Body of pancreas (tissue), 4 donors: ENCODE results near the gene TM6SF1.

Experiments used
- POLR2A ChIP-seq, 3 donors: fragments of 450-650 bp; IDR thresholded peaks; one replicate each; pipeline ENCODE4 v1.6.1; 2016; ENCODE audit warnings: antibody characterized with exemption in 3 of 3, mild to moderate bottlenecking in 2 of 3
- TF ChIP-seq, protein P1 (sequence below), 7 experiments: fragments of 450-650 bp in 4 of 7; fragments of 200-600 bp in 3 of 7; sonication (generic) in 3 of 7; IDR thresholded peaks; one replicate each; pipeline ENCODE4 v1.5.1; 2016 to 2019; ENCODE audit warnings: antibody characterized with exemption in 7 of 7

DNA sequence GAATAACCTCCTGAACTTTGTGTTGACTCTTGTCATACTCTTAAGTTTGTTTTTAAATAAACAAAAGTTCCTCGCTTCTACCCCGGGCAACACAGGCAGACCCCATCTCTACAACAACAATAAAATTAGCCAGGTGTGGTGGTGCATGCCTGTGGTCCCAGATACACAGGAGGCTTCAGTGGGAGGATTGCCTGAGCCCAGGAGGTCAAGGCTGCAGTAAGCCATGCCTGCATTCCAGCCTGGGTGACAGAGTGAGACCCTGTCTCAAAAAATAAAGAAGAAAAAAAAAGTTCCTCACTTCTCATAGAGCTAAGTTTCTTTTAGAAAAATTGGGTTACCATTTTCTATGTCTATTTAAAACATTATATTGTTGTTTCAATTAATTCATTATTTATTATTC lies 70.9 kb downstream of the TM6SF1 start:
- TF ChIP-seq POLR2A (IDR thresholded peaks at IDR 0.05) = no peak
- TF ChIP-seq, protein P1, sequence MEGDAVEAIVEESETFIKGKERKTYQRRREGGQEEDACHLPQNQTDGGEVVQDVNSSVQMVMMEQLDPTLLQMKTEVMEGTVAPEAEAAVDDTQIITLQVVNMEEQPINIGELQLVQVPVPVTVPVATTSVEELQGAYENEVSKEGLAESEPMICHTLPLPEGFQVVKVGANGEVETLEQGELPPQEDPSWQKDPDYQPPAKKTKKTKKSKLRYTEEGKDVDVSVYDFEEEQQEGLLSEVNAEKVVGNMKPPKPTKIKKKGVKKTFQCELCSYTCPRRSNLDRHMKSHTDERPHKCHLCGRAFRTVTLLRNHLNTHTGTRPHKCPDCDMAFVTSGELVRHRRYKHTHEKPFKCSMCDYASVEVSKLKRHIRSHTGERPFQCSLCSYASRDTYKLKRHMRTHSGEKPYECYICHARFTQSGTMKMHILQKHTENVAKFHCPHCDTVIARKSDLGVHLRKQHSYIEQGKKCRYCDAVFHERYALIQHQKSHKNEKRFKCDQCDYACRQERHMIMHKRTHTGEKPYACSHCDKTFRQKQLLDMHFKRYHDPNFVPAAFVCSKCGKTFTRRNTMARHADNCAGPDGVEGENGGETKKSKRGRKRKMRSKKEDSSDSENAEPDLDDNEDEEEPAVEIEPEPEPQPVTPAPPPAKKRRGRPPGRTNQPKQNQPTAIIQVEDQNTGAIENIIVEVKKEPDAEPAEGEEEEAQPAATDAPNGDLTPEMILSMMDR (IDR thresholded peaks at IDR 0.05) = no peak
